Mesenteric fat pad (tissue), 1 donor: ENCODE measurements around the gene ZCCHC3. TPM values are rescaled to one million over a fixed set of nuclear protein-coding genes. Genes with fewer than 3 reads are reported as not detected.
A peak's percentile ranks its signal among the peaks of the same experiment; 100 is the strongest.

ENCODE experiments used
- DNase-seq: peaks from one replicate; pipeline ENCODE4 v3.0.0-alpha.2; 2020; ENCODE audit warnings: low spot score
- total RNA-seq: library from RNA; stranded (reverse); fragmentation: NEBNext Ultra II Directional; extraction: Animal tissue kit (Norgen Biotek cat#: 25700); gene quantifications from one replicate; pipeline ENCODE4 v1.2.1, GENCODE V29; 2021
- donor health status: DM: yes; HTN: yes; CAD: no.

Gene ZCCHC3
- total RNA-seq, 1 donor from 2014 or later, result 9.1 TPM

DNA sequence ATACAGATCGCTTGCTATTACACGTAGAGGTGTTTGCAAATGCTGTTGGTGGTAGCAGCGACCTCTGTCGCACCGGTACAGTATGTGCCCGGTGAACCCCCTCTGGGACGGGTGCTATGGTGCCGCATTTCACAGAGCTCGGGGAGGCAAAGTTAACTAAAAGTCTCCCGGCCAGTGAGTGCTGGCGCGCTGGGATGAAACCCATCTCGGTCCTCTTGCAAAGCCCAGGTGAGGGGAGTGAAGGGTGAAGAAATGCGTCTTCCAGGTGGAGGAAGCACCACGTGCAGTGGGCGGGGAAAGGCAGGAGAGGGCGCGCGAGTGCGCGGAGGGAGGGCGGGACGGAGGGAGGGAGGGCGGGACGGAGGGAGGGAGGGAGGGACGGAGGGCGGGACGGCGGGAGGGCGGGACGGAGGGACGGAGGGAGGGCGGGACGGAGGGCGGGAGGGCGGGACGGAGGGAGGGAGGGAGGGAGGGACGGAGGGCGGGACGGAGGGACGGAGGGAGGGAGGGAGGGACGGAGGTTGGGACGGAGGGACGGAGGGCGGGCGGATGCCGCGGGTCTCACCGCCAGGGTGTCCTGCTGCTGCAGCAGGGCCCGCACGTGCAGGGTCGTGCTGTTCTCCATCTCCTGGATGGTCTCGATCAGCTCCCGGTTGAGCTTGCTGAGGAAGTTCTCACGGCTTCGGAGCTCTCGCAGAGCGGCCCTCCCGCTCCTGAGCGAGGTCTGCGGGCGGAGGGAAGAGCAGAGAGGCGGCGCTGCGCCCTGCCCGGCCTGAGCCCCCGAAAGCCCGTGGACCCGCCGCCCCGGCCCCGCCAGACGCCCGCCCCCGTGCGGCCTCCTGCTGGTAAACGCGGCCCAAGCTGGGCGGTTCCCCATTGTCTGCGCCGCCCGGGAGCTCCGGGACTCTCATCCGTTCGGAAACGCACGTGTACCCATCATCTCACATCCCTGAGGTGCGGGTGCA is 18.5 kb upstream of the ZCCHC3 start:
- peak; percentile 88 for DNase-seq

DNA sequence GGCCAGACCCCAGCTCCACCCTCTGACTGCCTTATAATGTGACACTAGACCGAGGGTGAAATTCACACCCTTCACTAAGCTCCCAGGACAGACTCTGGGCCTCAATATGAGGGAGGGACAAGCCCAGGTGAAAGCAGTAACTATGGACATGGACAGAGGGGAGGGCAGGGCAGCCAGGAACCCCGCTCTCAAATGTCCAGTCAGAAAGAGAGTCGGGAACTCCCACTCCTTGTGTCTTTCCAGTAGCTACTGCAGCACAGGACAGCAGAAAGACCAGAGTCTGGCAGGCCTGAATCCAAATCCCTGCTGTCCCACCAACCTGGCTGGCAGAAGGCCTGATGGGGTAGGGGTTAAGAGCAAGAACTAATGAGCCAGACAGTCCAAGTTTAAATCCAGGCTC is 13.2 kb upstream of the ZCCHC3 start:
- peak; percentile 69 for DNase-seq

DNA sequence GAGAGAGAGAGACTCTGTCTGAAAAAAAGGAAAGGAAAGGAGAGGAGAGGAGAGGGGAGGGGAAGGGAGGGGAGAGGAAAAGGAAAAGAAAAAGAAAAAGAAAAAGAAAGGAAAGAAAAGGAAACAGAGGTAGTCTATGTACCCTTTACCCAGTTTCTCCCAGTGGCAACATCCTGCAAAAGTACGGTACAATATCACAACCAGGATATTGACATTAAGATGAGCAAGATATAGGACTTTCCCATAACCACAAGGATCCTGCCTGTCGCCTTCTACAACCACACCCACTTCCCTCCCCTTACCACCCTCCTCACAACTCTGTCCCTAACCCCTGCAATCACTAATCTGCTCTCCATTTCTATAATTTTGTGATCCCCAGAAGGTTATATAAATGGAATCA is 10.9 kb upstream of the ZCCHC3 start:
- no peak for DNase-seq

DNA sequence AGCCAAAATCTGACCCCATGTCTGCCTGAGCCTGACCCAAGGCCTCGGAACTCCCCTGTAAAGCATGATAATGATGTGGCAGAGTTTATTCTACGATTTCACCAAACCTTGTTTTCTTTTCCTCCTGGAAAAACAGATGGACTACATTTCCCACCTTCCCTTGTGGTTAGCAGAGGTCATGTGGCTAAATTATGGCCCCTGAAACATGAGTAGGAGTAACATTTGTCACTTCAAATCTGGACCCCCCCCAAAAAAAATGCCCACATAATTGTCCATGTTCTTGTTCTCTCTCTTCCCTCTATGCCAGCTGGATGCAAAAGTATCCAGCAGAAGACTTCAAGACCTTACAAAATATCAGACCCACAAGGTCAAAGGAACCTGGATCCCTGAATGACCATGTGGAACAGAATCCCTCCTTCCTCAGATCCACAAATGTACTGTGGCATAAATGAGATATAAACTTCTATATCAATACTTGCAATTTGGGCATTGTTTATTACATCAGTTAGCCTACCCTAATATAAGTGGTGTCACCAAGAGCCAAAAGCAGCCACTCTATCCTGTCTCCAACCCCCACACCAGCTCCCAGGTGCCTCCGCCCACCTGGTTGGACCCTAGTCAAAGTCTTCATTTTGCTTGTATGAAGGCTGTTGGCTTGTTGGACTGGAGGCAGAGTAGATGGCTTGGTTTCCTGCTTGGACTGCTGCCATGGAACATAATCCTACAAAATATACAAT is 8.2 kb upstream of the ZCCHC3 start:
- DNase-seq, result no peak

DNA sequence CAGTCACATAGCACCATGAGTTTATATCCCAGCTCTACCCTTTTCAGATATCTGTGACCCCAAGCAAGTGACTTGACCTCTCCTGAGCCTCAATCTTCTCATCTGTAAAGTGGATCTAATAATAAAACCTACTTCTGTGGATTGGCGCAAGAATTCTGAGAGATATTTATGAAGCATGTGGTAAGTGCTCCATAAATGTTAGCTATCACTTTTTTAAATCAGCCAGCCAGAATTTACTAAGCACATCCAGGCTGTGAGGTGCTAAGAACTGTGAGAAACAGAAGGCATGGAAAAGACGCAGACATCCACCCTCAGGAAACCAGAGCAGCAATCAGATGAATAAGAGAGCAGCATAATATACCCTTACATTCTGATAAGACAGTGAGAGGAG is 7.7 kb upstream of the ZCCHC3 start:
- no peak for DNase-seq

DNA sequence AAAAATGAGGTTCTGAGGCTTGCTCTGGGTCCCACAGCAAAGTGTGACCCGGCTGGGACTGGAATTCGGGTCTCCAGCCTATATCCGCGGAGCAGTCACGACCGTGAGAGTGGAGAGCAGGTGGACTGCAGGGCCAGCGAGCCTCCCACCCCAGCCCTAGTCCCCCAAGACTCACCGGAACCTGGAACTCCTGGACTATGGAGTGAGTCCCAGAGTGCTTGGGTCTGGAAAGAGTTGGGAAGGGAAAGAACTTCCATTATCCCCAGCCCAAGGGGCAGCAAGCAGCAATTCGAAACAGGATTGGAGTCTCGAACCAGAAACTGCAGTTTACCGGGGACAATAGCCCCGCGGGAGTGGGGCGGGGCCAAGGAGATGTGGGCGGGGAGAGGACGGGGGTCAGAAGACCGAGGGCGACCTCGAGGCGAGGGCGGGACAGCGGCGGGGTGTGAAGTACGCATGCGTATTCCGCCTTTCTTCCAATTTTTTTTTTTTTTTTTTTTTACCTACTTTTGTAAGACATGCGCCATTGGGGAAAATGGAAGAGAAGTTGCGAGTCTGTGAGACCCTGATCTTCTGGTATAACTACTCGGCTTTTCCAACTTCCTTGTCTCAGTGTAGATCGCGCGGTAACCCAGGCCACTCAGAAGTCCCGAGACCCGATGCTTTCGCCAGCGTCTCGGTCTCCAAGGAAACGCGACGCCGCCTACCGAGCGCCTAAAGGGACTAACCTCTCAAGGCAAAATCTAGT is 7.1 kb upstream of the ZCCHC3 start, which contains the start of gene C20orf96:
C20orf96 (minus strand) TSS at position 667 of the 748 bp plus-strand sequence; CDS start at position 527, 140 bp downstream.
- peak; percentile 97 for DNase-seq

DNA sequence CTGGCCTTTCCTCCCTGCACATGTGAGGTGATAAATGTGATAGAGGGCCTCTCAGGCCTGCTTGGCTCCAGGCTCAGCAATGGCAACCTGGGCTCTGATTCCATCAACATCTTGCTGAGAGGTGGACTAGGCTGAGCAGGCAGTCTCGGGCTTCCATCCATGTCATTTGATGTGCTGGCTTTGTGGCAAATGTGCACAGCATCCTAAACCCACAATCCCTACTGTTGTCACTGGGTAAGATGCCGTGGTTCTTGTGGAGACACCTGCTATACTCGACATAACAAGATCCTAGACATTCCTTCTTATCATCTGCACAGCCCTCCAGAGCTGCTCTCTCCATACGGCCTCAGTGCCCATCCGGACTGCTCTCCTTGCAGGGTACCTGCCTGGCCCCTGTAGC is 2.8 kb upstream of the ZCCHC3 start:
- DNase-seq, result no peak

DNA sequence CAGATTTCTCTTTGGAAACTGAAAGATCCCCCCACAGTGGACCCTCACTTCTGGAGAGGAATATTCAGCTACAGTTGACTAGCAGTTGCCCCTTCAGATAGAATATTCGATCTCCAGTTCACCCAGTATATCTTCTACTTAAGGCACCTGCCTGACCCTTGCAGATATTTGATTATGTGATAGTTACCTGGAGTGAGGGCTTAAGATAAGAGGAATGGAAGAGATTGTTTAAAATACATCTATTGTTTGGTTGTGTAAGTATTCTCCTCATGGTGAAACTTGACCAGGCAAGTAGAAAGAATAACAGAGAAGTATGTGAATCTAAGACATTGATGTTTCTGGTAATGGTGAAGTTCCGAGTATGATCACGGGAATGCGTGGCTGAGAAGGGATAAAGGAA is 1.6 kb upstream of the ZCCHC3 start:
- no peak for DNase-seq

DNA sequence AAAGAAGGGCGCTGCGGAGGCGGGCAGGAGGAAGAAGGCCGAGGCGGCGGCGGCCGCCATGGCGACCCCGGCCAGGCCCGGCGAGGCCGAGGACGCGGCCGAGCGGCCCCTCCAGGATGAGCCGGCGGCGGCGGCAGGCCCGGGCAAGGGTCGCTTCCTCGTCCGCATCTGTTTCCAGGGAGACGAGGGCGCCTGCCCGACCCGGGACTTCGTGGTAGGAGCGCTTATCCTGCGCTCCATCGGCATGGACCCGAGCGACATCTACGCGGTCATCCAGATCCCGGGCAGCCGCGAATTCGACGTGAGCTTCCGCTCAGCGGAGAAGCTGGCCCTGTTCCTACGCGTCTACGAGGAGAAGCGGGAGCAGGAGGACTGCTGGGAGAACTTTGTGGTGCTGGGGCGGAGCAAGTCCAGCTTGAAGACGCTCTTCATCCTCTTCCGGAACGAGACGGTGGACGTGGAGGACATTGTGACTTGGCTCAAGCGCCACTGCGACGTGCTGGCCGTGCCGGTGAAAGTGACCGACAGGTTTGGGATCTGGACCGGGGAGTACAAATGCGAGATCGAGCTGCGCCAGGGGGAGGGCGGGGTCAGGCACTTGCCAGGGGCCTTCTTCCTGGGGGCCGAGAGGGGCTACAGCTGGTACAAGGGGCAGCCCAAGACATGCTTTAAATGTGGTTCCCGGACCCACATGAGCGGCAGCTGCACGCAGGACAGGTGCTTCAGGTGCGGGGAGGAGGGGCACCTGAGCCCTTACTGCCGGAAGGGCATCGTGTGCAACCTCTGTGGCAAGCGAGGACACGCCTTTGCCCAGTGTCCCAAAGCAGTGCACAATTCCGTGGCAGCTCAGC is 780 bp downstream of the ZCCHC3 start:
- DNase-seq, result peak; percentile 91

DNA sequence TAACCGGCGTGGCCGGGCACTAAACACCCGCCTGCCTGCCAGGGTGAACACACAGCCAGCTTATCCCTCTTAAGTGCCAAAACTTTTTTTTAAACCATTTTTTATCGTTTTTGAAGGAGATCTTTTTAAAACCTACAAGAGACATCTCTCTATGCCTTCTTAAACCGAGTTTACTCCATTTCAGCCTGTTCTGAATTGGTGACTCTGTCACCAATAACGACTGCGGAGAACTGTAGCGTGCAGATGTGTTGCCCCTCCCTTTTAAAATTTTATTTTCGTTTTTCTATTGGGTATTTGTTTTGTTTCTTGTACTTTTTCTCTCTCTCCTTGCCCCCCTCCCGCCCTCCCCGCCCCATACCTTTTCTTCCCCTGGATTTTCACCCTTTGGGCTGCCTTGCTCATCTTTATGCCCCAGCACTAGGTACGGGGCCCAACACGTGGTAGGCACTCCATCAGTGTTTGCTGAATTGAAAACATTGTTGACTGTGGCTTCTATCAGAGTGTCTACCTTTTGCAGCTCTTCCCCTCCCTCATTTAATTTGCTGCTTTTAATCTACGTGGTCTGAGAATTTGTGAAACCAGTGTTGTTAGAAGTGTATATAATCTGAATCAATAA is 1.5 kb downstream of the ZCCHC3 start:
- no peak for DNase-seq

DNA sequence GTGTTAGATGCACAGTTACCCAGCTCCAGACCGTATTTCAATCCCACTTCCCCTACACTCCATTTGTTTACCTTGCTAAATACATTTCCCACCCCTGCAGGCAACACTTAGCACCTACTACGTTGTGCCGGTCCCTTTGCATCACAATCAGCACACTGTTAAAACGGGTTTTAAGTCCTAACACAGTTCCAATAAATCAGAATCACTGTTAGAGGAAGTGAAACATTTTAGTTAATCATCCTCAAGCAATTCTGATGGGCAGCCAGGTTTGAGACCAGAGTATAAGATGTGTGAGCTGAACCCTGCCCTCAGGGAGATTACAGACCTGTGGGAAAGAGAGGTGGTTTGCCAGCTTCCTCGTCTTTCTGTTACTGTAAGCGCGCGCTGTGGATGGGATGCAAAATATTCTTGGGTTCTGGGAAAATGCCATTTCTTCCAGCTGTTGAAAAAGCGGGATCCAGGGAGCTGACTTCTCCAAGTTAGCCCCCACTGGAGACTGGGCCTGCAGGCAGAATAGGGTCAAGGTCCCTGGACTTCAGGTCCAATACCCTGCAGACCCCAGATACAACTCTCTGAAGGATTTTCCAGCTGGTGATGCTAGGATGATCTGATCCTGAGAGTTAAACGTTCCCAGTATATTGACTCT is 3.1 kb downstream of the ZCCHC3 start:
- DNase-seq, result no peak

DNA sequence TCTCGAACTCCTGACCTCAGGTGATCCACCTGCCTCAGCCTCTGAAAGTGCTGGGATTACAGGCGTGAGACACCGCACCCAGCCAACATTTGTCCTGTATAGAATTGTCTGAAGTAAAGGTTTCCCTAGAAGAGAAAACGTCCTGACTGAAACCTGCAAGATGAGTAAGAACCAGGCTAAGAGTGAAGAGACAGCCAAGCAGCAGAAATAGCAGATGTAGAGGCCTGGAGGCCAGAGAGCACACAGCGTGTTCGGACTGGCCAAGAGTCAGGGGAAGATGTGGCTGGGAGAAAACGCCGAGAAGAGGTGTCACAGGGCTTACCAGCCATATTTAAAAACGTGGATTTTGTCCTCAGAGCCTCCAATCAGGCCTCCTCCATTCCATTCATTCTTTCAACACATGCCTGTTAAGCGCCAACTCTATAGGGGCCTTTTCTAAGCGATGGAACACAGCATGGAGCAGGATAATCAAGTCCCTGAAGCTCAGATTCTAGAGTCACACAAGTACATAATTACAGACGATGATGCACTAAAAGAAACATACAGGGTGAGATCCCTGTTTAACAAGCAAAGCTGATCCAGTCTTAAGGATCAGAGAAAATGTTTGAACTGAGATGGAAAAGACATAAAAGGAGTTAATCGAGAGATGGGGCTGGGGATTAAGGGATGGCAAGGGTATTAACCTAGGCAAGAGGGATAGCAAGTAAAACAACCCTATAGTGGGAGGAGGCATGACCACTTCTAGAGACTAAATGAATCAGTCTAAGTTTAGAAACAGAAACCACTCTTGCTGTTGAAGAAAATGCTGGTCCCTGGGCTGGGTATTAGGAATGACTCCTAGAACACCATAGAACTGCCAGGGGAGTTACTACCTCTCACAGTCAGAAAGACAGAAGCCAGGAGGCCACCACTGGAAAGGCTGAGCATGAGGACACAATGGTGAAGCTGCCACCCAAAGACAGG is 4.8 kb downstream of the ZCCHC3 start:
- no peak for DNase-seq

DNA sequence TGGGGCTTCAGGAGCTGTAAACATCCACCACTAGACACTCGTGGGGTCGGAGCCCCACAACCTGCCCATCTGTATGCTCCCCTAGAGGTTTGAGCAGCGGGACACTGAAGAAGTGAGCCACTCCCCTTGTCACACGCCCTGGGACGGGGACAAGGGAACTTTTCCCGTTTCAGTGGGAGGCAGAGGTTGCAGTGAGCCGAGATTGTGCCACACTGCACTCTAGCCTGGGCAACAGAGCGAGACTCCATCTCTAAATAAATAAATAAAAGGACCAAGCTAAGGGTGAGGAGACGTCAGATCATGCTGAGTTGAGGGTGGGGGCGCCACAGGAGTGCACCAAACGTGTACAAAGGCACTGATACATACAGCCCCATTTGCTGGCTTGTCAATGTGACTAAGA is 8.4 kb downstream of the ZCCHC3 start:
- DNase-seq, result no peak

DNA sequence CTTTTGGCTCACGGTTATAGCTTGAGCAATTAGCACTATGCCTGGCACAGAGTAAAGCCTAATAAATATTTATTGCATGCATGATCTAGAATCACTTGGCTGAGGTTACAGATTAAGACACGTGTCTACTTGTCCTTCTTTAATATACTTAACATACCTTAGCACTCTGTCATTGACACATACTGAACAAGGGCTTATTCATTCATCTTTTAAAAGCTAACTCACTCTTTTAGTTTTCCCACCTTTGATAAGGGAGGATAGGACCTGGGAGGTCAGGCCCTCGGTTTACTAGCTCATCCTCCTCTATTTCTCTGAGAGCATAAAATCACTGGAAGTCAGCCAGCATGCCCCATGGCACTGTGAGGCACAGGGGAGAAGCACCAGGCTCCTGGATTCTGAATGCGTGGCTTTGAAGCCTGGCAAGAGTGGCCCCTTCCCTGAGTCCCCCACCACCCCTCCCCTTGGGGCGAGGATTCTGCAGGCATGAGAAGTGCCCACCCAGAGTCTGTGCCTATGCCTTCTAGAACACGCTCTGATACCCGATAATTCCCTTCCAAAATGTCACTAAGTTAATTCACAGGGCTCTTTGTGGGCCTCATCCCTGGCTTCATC is 11.2 kb downstream of the ZCCHC3 start:
- no peak for DNase-seq

DNA sequence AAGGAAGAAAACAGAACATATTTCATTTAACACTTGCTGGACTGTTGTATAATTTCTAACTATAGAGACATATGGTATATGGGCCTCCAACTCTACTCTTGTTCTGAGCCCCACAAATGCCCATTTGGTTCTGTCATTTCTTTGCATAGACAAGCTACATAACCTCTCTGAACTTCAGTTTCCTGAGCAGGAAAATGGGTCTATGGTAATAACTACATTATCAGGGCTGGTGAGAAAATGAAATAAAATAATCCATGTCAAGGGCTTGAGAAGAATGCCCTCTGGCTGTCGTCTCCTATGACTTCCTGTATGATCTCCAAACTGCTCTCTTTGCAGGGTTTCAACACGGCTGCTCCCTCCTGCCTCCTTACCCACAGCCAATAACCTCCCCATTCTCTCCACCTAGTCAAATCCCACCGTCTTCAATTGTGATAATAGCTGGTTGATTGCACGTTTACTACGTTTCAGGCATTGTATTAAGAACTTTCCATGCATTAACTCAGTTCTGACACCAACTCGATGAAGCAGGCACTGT is 12.0 kb downstream of the ZCCHC3 start:
- DNase-seq, result no peak

DNA sequence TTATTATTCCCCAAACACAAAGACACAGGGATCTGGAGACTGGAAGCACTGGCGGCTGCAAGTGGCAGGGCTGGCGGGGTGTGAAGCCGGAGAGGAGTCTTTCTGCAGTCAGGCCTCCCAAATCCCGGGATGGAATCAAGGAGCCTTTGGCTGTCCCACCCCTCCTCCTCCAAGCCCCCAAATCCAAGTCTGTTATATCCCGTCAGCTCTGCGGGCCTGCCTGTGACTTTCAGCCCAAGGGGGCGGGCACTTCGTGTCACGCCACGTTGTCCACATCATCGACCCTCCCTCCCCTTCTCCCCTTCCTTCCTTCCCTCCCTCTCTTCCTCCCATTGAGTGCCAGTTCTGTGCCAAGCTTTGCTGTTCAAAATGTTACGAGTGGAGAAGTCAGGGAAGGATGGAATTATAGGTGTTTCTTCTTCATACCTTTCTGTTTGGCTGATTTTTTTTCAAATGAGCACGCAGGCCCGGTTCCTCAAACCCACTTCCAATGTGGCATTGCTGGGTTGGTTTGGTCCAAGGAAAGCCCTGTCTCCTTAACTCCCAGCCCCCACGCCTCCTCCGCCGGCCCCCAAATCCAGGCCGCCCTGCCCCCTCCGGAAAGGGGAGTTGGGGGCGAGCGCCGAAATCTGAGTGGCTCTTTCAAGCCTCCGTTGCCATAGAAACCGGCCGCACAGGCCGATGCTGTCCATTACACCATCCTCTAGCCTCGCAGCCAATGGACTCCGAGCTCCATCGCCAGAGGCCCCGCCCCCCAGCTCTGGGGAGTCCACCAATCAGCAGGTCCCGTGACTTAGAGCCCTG is 12.7 kb downstream of the ZCCHC3 start:
- DNase-seq, result peak; percentile 96

DNA sequence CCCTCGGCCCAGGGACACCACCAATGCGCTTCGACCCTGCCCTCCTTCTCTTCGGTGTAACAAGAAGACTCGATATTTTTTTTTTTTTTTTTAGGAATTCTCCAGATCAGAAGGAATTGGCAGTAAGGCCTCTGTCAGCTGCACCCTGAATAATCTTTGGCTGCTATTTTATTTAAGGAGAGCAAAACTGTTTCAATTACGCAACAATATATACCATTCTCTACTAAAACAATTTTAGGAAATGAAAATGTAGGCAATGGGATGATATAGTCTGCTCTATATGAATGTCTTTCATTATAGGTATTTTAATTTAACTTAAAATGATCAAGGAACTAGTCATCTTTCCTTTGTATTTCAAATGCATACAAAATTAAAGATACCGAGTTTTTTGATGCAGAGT is 13.3 kb downstream of the ZCCHC3 start:
- DNase-seq, result no peak
